CD14-positive monocyte (primary cell): ENCODE data around the gene KMT2B. TPM values are rescaled to one million over a fixed set of nuclear protein-coding genes. Genes with fewer than 3 reads are reported as not detected.
A peak's percentile ranks its signal among the peaks of the same experiment; 100 is the strongest.

Experiments
- DNase-seq, 3 donors: peaks; one replicate each; pipeline ENCODE4 v3.0.0-alpha.2; 2011 to 2022
- H2AFZ ChIP-seq: 2 replicates; pipeline ENCODE4 v1.6.0; 2012; ENCODE audit warnings: mild to moderate bottlenecking, low read depth, low read length, inconsistent platforms; ENCODE audit not compliant: insufficient read depth, poor library complexity, severe bottlenecking
- H3K27ac ChIP-seq, 2 donors: 1 replicate in 1 of 2; 2 replicates in 1 of 2; pipeline ENCODE4 v1.5.1; 2012 to 2013; ENCODE audit warnings: low read length in 2 of 2, control low read depth in 1 of 2, inconsistent platforms in 1 of 2, low read depth in 1 of 2, mild to moderate bottlenecking in 1 of 2
- H3K27me3 ChIP-seq, 2 donors: one replicate each; pipeline versions ENCODE4 v1.6.0 to v1.6.1; 2011 to 2013; ENCODE audit warnings: low read length in 2 of 2; ENCODE audit not compliant: control insufficient read depth in 2 of 2, insufficient read depth in 2 of 2
- H3K36me3 ChIP-seq, 2 donors: replicated peaks in 1 of 2; 1 replicate in 1 of 2; 2 replicates in 1 of 2; pipeline versions ENCODE4 v1.5.1 to v1.6.1; 2012 to 2013; ENCODE audit warnings: low read length in 2 of 2, control low read depth in 1 of 2, inconsistent platforms in 1 of 2, mild to moderate bottlenecking in 1 of 2; ENCODE audit not compliant: insufficient read depth in 2 of 2, control insufficient read depth in 1 of 2
- H3K4me1 ChIP-seq, 2 donors: 1 replicate in 1 of 2; 2 replicates in 1 of 2; pipeline versions ENCODE4 v1.5.1 to v1.6.1; 2012 to 2013; ENCODE audit warnings: low read length in 2 of 2, control low read depth in 1 of 2, inconsistent platforms in 1 of 2, mild to moderate bottlenecking in 1 of 2, moderate library complexity in 1 of 2; ENCODE audit not compliant: insufficient read depth in 2 of 2, control insufficient read depth in 1 of 2
- H3K4me2 ChIP-seq: replicated peaks from 2 replicates; pipeline ENCODE3; 2012; ENCODE audit warnings: low read length, moderate library complexity, mild to moderate bottlenecking; ENCODE audit not compliant: poor library complexity, severe bottlenecking; ENCODE audit errors: extremely low read depth
- H3K4me3 ChIP-seq, 3 experiments: fragments of 200-600 bp in 1 of 3; sonication (generic) in 1 of 3; replicated peaks in 1 of 3; 1 replicate in 2 of 3; 2 replicates in 1 of 3; pipeline ENCODE4 v1.5.1; 2011 to 2013; ENCODE audit warnings: low read length in 3 of 3, mild to moderate bottlenecking in 3 of 3, control low read depth in 2 of 3, low read depth in 2 of 3, inconsistent platforms in 1 of 3, moderate library complexity in 1 of 3
- H3K79me2 ChIP-seq: 2 replicates; pipeline ENCODE4 v1.6.0; 2012; ENCODE audit warnings: mild to moderate bottlenecking, control low read depth, inconsistent platforms, low read length, moderate library complexity; ENCODE audit not compliant: insufficient read depth
- H3K9ac ChIP-seq: 2 replicates; pipeline ENCODE4 v1.6.0; 2017; ENCODE audit warnings: low read length, mild to moderate bottlenecking; ENCODE audit not compliant: insufficient read depth, poor library complexity, severe bottlenecking
- H3K9me3 ChIP-seq, 2 donors: replicated peaks in 1 of 2; 1 replicate in 1 of 2; 2 replicates in 1 of 2; pipeline versions ENCODE4 v1.5.1 to v1.6.1; 2012 to 2013; ENCODE audit warnings: low read length in 2 of 2, control low read depth in 1 of 2; ENCODE audit not compliant: control insufficient read depth in 1 of 2, insufficient read depth in 1 of 2
- H4K20me1 ChIP-seq: 2 replicates; pipeline ENCODE4 v1.6.0; 2012; ENCODE audit warnings: mild to moderate bottlenecking, low read length, control low read depth, moderate library complexity; ENCODE audit not compliant: insufficient read depth
- H3K27ac Mint-ChIP-seq, 7 donors: one replicate each; pipeline ENCODE4 v1.8.0; 2020; ENCODE audit warnings: mild to moderate bottlenecking in 7 of 7, mixed read lengths in 7 of 7, moderate library complexity in 6 of 7, inconsistent platforms in 2 of 7
- H3K27me3 Mint-ChIP-seq, 3 donors: one replicate each; pipeline ENCODE4 v1.8.0; 2021 to 2022; ENCODE audit warnings: low read depth in 3 of 3, mild to moderate bottlenecking in 3 of 3, mixed read lengths in 3 of 3, moderate library complexity in 3 of 3, inconsistent platforms in 1 of 3
- H3K36me3 Mint-ChIP-seq, 2 donors: one replicate each; pipeline ENCODE4 v1.8.0; 2020; ENCODE audit warnings: mixed read lengths in 2 of 2, inconsistent platforms in 1 of 2, mild to moderate bottlenecking in 1 of 2
- H3K4me1 Mint-ChIP-seq: one replicate; pipeline ENCODE4 v1.8.0; 2020; ENCODE audit warnings: mild to moderate bottlenecking, mixed read lengths
- H3K4me3 Mint-ChIP-seq, 2 donors: one replicate each; pipeline ENCODE4 v1.8.0; 2020; ENCODE audit warnings: mild to moderate bottlenecking in 2 of 2, mixed read lengths in 2 of 2, moderate library complexity in 1 of 2
- H3K9me3 Mint-ChIP-seq, 7 donors: one replicate each; pipeline ENCODE4 v1.8.0; 2020 to 2022; ENCODE audit warnings: mixed read lengths in 7 of 7, mild to moderate bottlenecking in 6 of 7, moderate library complexity in 6 of 7, inconsistent platforms in 2 of 7
- WGBS: methylation state at CpG from one replicate; pipeline ENCODE4 v1.1.5; 2013; ENCODE audit warnings: missing lambda C conversion rate; ENCODE audit not compliant: insufficient coverage; 5-methylcytosine and 5-hydroxymethylcytosine counted together
- intact Hi-C, 2 donors: fragments of 100-400 bp; cut with micrococcal nuclease; formaldehyde crosslinking; loops; one replicate each; pipeline versions ENCODE4 v1.15.0 to v1.15.1; 2023
- polyA plus RNA-seq, 3 donors: library from polyadenylated mRNA; depleted of rRNA in 1 of 3; unstranded in 2 of 3; stranded (reverse) in 1 of 3; fragments of 300-500 nt in 2 of 3; fragments of >200 nt in 1 of 3; fragmentation: Illumina TruSeq in 2 of 3; gene quantifications; 1 replicate in 2 of 3; 2 replicates in 1 of 3; pipeline ENCODE4 v1.2.3, GENCODE V29; 2012 to 2021
- TF ChIP-seq, protein P1 (sequence below): fragments of 200-600 bp; IDR thresholded peaks from one replicate; pipeline ENCODE4 v1.8.0; 2022; ENCODE audit warnings: antibody characterized with exemption, mild to moderate bottlenecking

The KMT2B gene
- polyA plus RNA-seq, 3 donors: 0.32 to 63.6 (median 0.65) TPM

DNA sequence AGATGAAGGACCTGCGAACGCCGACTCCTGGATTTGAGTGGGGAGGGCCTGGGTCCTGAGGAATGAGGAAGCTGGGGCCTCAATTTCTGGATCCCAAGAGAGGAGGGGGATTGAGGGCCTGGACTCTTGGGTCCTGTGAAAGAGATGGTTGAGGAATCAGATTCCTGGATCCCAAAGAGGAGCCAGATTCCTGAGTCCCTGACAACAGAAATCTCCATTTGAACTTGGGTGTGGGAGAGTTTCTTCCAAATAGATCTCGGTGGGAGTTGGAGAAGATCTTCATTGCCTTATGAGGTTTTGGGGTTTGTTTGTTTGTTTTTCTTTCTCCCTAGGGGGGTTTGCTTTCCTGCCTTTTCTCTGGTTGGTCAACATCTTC lies 28.3 kb downstream of the KMT2B start:
- WGBS: 0% methylated on average over 3 of the region's 4 CpGs
- Histone ChIP-seq H3K36me3 (no peaks in the 10 kb centered on the region), H3K27me3 (no peaks in the 10 kb centered on the region), H3K79me2 (peaks cover 56% of the 10 kb centered on the region), H3K4me3 (peak overlapping the region; percentile 77 to 93 (median 92)), H3K9ac (peak overlapping the region; percentile 97), H3K4me2 (peak overlapping the region; percentile 96), H3K9me3 (no peaks in the 10 kb centered on the region), H3K27ac (peak overlapping the region; percentile 97 to 98), H4K20me1 (no peaks in the 10 kb centered on the region), H3K4me1 (peaks cover 58 to 72% of the 10 kb centered on the region in 2 donors), H2AFZ (peak overlapping the region; percentile 83)
- Mint-ChIP-seq H3K36me3 (peaks cover 9 to 14% of the 10 kb centered on the region in 2 donors), H3K27ac (peak overlapping the region; percentile 100), H3K4me3 (peak overlapping the region; percentile 95), H3K27me3 (peaks cover 0 to 3% (median 0%) of the 10 kb centered on the region in 3 donors), H3K4me1 (peaks cover 51% of the 10 kb centered on the region), H3K9me3 (no peaks in the 10 kb centered on the region)
- intact Hi-C loops: loop anchor here (5.0 to 10.0 kb wide), 8 partner anchors 101 to 1589 kb away; partner anchors contain the start of genes CAPNS1 (in 1 of the 2), COX6B1 (in 1 of the 2), ETV2 (in 1 of the 2) and HCST (in 1 of the 2)
- DNase-seq: no peak
- TF ChIP-seq, protein P1, sequence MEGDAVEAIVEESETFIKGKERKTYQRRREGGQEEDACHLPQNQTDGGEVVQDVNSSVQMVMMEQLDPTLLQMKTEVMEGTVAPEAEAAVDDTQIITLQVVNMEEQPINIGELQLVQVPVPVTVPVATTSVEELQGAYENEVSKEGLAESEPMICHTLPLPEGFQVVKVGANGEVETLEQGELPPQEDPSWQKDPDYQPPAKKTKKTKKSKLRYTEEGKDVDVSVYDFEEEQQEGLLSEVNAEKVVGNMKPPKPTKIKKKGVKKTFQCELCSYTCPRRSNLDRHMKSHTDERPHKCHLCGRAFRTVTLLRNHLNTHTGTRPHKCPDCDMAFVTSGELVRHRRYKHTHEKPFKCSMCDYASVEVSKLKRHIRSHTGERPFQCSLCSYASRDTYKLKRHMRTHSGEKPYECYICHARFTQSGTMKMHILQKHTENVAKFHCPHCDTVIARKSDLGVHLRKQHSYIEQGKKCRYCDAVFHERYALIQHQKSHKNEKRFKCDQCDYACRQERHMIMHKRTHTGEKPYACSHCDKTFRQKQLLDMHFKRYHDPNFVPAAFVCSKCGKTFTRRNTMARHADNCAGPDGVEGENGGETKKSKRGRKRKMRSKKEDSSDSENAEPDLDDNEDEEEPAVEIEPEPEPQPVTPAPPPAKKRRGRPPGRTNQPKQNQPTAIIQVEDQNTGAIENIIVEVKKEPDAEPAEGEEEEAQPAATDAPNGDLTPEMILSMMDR: no peak

DNA sequence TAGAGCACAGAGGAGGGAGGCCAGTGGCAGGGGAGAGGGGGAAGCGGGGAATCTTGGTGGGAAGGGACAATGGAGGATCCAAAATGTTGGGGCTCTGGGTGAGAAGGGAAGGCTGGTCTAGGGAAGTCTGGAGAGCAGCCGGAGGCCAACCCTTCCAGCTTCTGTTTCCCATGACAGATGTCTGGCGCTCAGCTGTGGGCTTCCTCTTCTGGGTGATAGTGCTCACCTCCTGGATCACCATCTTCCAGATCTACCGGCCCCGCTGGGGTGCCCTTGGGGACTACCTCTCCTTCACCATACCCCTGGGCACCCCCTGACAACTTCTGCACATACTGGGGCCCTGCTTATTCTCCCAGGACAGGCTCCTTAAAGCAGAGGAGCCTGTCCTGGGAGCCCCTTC lies 28.7 kb downstream of the KMT2B start:
- Histone ChIP-seq H3K9me3 (no peaks in the 10 kb centered on the region), H3K9ac (no peak overlapping the region), H4K20me1 (no peaks in the 10 kb centered on the region), H3K4me1 (peaks cover 55 to 68% of the 10 kb centered on the region in 2 donors), H3K4me2 (peak overlapping the region; percentile 96), H3K4me3 (peak overlapping the region in 2 of 3 experiments; percentile 77 to 92), H3K79me2 (peaks cover 54% of the 10 kb centered on the region), H3K27ac (peak overlapping the region; percentile 10 to 97), H3K27me3 (no peaks in the 10 kb centered on the region), H3K36me3 (no peaks in the 10 kb centered on the region), H2AFZ (no peak overlapping the region)
- no peaks in the 10 kb centered on the region for H3K9me3 Mint-ChIP-seq
- 90% methylated on average over 3 of the region's 5 CpGs for WGBS
- H3K27ac Mint-ChIP-seq: peak overlapping the region in 6 of 7 donors; percentile 100
- DNase-seq: no peak
- H3K4me3 Mint-ChIP-seq: peak overlapping the region; percentile 95
- H3K36me3 Mint-ChIP-seq: peaks cover 9 to 14% of the 10 kb centered on the region in 2 donors
- H3K4me1 Mint-ChIP-seq: peaks cover 51% of the 10 kb centered on the region
- H3K27me3 Mint-ChIP-seq: peaks cover 0 to 3% (median 0%) of the 10 kb centered on the region in 3 donors
- TF ChIP-seq, protein P1: no peak
- intact Hi-C loops: loop anchor here (5.0 to 10.0 kb wide), 8 partner anchors 102 to 1588 kb away; partner anchors contain the start of genes CAPNS1 (in 1 of the 2), COX6B1 (in 1 of the 2), ETV2 (in 1 of the 2) and HCST (in 1 of the 2)
